Measurements from ENCODE around the gene CAMK1D.

GRCh38 chr10:12687996-12688395 lies 338.6 kb downstream of the CAMK1D start:
- TF ChIP-seq CTCF (IDR thresholded peaks at IDR 0.05) (no peak), POLR2A (IDR thresholded peaks at IDR 0.05) (no peak), EP300 (IDR thresholded peaks at IDR 0.05) (no peak)
